HCT116 (cell line): ENCODE measurements around the gene DACH2. TPM values are rescaled to one million over a fixed set of nuclear protein-coding genes. Genes with fewer than 3 reads are reported as not detected.

Experiments used
- ATAC-seq: fragments of 200-7000 bp; cut with Tn5 transposase; 2 replicates; pipeline ENCODE4 v1.9.1; 2020; ENCODE audit warnings: mild to moderate bottlenecking, moderate library complexity
- BruUV-seq: library from RNA; stranded (reverse); fragments of 400-500 nt; replicated peaks from 2 replicates; lab custom pipeline; 2021; lab: Mats Ljungman, UMichigan
- CTCF ChIA-PET: fragments of 300-600 bp; sonication (Branson Sonifier 250); formaldehyde crosslinking; loops from one replicate; lab custom pipeline; 2021; ENCODE audit warnings: antibody characterized with exemption; lab: Charles Lee
- POLR2A ChIA-PET: fragments of 300-600, 350-600 bp; sonication (Branson Sonifier 250); formaldehyde crosslinking; loops from one replicate; lab custom pipeline; 2021; ENCODE audit warnings: antibody characterized with exemption; lab: Charles Lee
- RAD21 ChIA-PET, 2 experiments: fragments of 300-600 bp; sonication (Branson Sonifier 250); formaldehyde crosslinking; loops; one replicate each; lab custom pipeline; 2023; ENCODE audit warnings: low total read pairs in 2 of 2; ENCODE audit not compliant: uncharacterized antibody in 2 of 2, unreplicated experiment in 2 of 2, low non-redundant PET in 1 of 2; lab: Charles Lee
- DNase-seq: peaks from one replicate; pipeline ENCODE4 v3.0.0-alpha.2; 2010; ENCODE audit warnings: low read depth, low spot score
- H2AFZ ChIP-seq: fragments of 200-600 bp; shearing (Covaris generic), sonication (generic); 2 replicates; pipeline ENCODE4 v1.6.1; 2017; ENCODE audit warnings: low read depth, mixed run types, mixed read lengths, antibody characterized with exemption, low read length; ENCODE audit not compliant: poor library complexity, severe bottlenecking
- H3K27ac ChIP-seq: 2 replicates; pipeline ENCODE4 v1.5.1; 2012; ENCODE audit warnings: low read depth, low read length
- H3K27me3 ChIP-seq: fragments of 200-600 bp; sonication (generic); 2 replicates; pipeline ENCODE4 v1.6.1; 2016; ENCODE audit warnings: mixed run types, low read length, mixed read lengths; ENCODE audit not compliant: insufficient read depth
- H3K36me3 ChIP-seq, 2 experiments: fragments of 200-500 bp in 1 of 2; fragments of 200-600 bp in 1 of 2; sonication (Bioruptor generic) in 1 of 2; sonication (generic) in 1 of 2; 2 replicates each; pipeline versions ENCODE4 v1.5.1 to v1.6.1; 2014 to 2016; ENCODE audit warnings: low read length in 2 of 2, inconsistent platforms in 1 of 2, mixed read lengths in 1 of 2, mixed run types in 1 of 2; ENCODE audit not compliant: insufficient read depth in 2 of 2, control insufficient read depth in 1 of 2
- H3K4me1 ChIP-seq, 2 experiments: fragments of 200-600 bp in 1 of 2; sonication (generic) in 1 of 2; 2 replicates each; pipeline versions ENCODE4 v1.5.1 to v1.6.1; 2012 to 2017; ENCODE audit warnings: low read length in 2 of 2, inconsistent platforms in 1 of 2, mild to moderate bottlenecking in 1 of 2, mixed read lengths in 1 of 2, mixed run types in 1 of 2, moderate library complexity in 1 of 2; ENCODE audit not compliant: insufficient read depth in 2 of 2, control insufficient read depth in 1 of 2
- H3K4me2 ChIP-seq: fragments of 200-600 bp; sonication (generic); 2 replicates; pipeline ENCODE4 v1.6.1; 2017; ENCODE audit warnings: mixed run types, low read length, mixed read lengths
- H3K4me3 ChIP-seq, 2 experiments: fragments of 200-600 bp in 1 of 2; sonication (generic) in 1 of 2; replicated peaks in 1 of 2; 2 replicates each; pipeline ENCODE4 v1.5.1; 2011 to 2016; ENCODE audit warnings: low read length in 2 of 2, control low read depth in 1 of 2, low read depth in 1 of 2, mild to moderate bottlenecking in 1 of 2, mixed read lengths in 1 of 2, mixed run types in 1 of 2
- H3K79me2 ChIP-seq: fragments of 200-600 bp; sonication (generic); 2 replicates; pipeline ENCODE4 v1.6.1; 2017; ENCODE audit warnings: mild to moderate bottlenecking, mixed run types, low read length, moderate library complexity, mixed read lengths; ENCODE audit not compliant: insufficient read depth
- H3K9ac ChIP-seq: fragments of 200-600 bp; sonication (generic); 2 replicates; pipeline ENCODE4 v1.6.1; 2016; ENCODE audit warnings: low read length, mixed read lengths
- H3K9me2 ChIP-seq: fragments of 200-600 bp; sonication (generic), shearing (Covaris generic); 2 replicates; pipeline ENCODE4 v1.6.1; 2017; ENCODE audit warnings: mixed run types, mild to moderate bottlenecking, moderate library complexity; ENCODE audit not compliant: insufficient read depth
- H3K9me3 ChIP-seq, 2 experiments: fragments of 200-500 bp in 1 of 2; fragments of 200-600 bp in 1 of 2; sonication (Bioruptor generic) in 1 of 2; sonication (generic) in 1 of 2; 2 replicates each; pipeline ENCODE4 v1.6.1; 2014 to 2017; ENCODE audit warnings: low read length in 2 of 2, mixed read lengths in 2 of 2, inconsistent platforms in 1 of 2, low read depth in 1 of 2, mild to moderate bottlenecking in 1 of 2, mixed run types in 1 of 2, moderate library complexity in 1 of 2; ENCODE audit not compliant: control insufficient read depth in 1 of 2, insufficient read depth in 1 of 2
- H4K20me1 ChIP-seq: fragments of 200-600 bp; sonication (generic), shearing (Covaris generic); 2 replicates; pipeline ENCODE4 v1.6.1; 2017; ENCODE audit warnings: mixed run types, mild to moderate bottlenecking, moderate library complexity; ENCODE audit not compliant: insufficient read depth
- CBX3 ChIP-seq: IDR thresholded peaks from 2 replicates; pipeline ENCODE4 v1.6.1; 2012; ENCODE audit warnings: low read depth
- CEBPB ChIP-seq: IDR thresholded peaks from 2 replicates; pipeline ENCODE4 v1.6.1; 2012; ENCODE audit warnings: low read depth
- EZH2 ChIP-seq: fragments of 200-600 bp; sonication (generic); IDR thresholded peaks from 2 replicates; pipeline ENCODE4 v1.6.1; 2017; ENCODE audit warnings: antibody characterized with exemption, mixed run types
- EZH2phosphoT487 ChIP-seq: fragments of 200-600 bp; IDR thresholded peaks from 2 replicates; pipeline ENCODE4 v1.6.1; 2018; ENCODE audit warnings: antibody characterized with exemption, borderline replicate concordance
- FOSL1 ChIP-seq: IDR thresholded peaks from 2 replicates; pipeline ENCODE4 v1.6.1; 2012; ENCODE audit warnings: low read depth
- JUND ChIP-seq: IDR thresholded peaks from 2 replicates; pipeline ENCODE4 v1.6.1; 2012
- POLR2A ChIP-seq: IDR thresholded peaks from 2 replicates; pipeline ENCODE4 v1.7.0; 2011; ENCODE audit warnings: borderline replicate concordance; ENCODE audit not compliant: insufficient read depth, insufficient read length; ENCODE audit errors: extremely low read depth
- POLR2AphosphoS5 ChIP-seq: IDR thresholded peaks from 2 replicates; pipeline ENCODE4 v1.6.1; 2011; ENCODE audit warnings: mild to moderate bottlenecking, low read depth, low read length, moderate library complexity
- RAD21 ChIP-seq: IDR thresholded peaks from 2 replicates; pipeline ENCODE4 v1.6.1; 2012; ENCODE audit warnings: low read depth, mild to moderate bottlenecking
- REST ChIP-seq: IDR thresholded peaks from 2 replicates; pipeline ENCODE4 v1.6.1; 2012; ENCODE audit warnings: low read depth
- SIN3A ChIP-seq: IDR thresholded peaks from 2 replicates; pipeline ENCODE4 v1.6.1; 2012; ENCODE audit warnings: low read depth
- SP1 ChIP-seq: IDR thresholded peaks from 2 replicates; pipeline ENCODE4 v1.6.1; 2012; ENCODE audit warnings: low read depth
- TCF7L2 ChIP-seq: IDR thresholded peaks from 2 replicates; pipeline ENCODE4 v1.7.0; 2011; ENCODE audit warnings: borderline replicate concordance, inconsistent platforms; ENCODE audit not compliant: insufficient read depth, insufficient read length; ENCODE audit errors: extremely low read depth
- YY1 ChIP-seq: IDR thresholded peaks from 2 replicates; pipeline ENCODE4 v1.6.1; 2011; ENCODE audit warnings: low read length, low read depth, moderate library complexity, mild to moderate bottlenecking; ENCODE audit not compliant: insufficient replicate concordance; ENCODE audit errors: extremely low read depth
- ZNF274 ChIP-seq: fragments of 200-500 bp; sonication (Bioruptor generic); IDR thresholded peaks from 2 replicates; pipeline ENCODE4 v1.6.1; 2014; ENCODE audit warnings: mild to moderate bottlenecking, low read depth, low read length, inconsistent platforms
- intact Hi-C: fragments of 100-400 bp; cut with micrococcal nuclease; formaldehyde crosslinking; loops from 2 replicates; pipeline ENCODE4 v1.10.0; 2022
- total RNA-seq: library from RNA; stranded (reverse); gene quantifications from one replicate; pipeline ENCODE4 v1.2.1, GENCODE V29; 2021; ENCODE audit not compliant: unreplicated experiment
- TF ChIP-seq, protein P1 (sequence below), 3 experiments: fragments of 200-600 bp in 1 of 3; sonication (generic) in 1 of 3; IDR thresholded peaks in 2 of 3; conservative IDR thresholded peaks in 1 of 3; 2 replicates each; pipeline ENCODE4 v1.5.1; 2012 to 2017; ENCODE audit warnings: low read depth in 2 of 3, low read length in 2 of 3, antibody characterized with exemption in 1 of 3, borderline replicate concordance in 1 of 3, control low read depth in 1 of 3, mild to moderate bottlenecking in 1 of 3, mixed read lengths in 1 of 3, mixed run types in 1 of 3, moderate library complexity in 1 of 3; ENCODE audit not compliant: insufficient read depth in 1 of 3

Gene DACH2
- total RNA-seq, 1 experiment from 2014 or later: not detected

GRCh38 chrX:86141786-86142185 lies 6.5 kb upstream of the DACH2 start:
- no TSS peak for BruUV-seq
- Histone ChIP-seq H3K4me2 (no peak overlapping the region), H2AFZ (no peak overlapping the region), H3K9me2 (no peaks in the 10 kb centered on the region), H3K79me2 (no peaks in the 10 kb centered on the region), H3K4me1 (no peaks in the 10 kb centered on the region), H3K4me3 (no peak overlapping the region), H3K36me3 (no peaks in the 10 kb centered on the region), H3K9ac (no peak overlapping the region), H3K27ac (no peak overlapping the region), H3K27me3 (no peaks in the 10 kb centered on the region), H3K9me3 (no peaks in the 10 kb centered on the region), H4K20me1 (no peaks in the 10 kb centered on the region)
- ChIA-PET POLR2A (no interaction called here), RAD21 (no interaction called here), CTCF (no interaction called here)
- TF ChIP-seq EZH2: no peak
- no peak for TF ChIP-seq CEBPB
- TF ChIP-seq SIN3A: no peak
- TF ChIP-seq RAD21: no peak
- TF ChIP-seq FOSL1: no peak
- TF ChIP-seq REST: no peak
- no peak for TF ChIP-seq POLR2AphosphoS5
- TF ChIP-seq SP1: no peak
- no peak for TF ChIP-seq YY1
- TF ChIP-seq ZNF274: no peak
- no peak for TF ChIP-seq POLR2A
- TF ChIP-seq TCF7L2: no peak
- TF ChIP-seq, protein P1, sequence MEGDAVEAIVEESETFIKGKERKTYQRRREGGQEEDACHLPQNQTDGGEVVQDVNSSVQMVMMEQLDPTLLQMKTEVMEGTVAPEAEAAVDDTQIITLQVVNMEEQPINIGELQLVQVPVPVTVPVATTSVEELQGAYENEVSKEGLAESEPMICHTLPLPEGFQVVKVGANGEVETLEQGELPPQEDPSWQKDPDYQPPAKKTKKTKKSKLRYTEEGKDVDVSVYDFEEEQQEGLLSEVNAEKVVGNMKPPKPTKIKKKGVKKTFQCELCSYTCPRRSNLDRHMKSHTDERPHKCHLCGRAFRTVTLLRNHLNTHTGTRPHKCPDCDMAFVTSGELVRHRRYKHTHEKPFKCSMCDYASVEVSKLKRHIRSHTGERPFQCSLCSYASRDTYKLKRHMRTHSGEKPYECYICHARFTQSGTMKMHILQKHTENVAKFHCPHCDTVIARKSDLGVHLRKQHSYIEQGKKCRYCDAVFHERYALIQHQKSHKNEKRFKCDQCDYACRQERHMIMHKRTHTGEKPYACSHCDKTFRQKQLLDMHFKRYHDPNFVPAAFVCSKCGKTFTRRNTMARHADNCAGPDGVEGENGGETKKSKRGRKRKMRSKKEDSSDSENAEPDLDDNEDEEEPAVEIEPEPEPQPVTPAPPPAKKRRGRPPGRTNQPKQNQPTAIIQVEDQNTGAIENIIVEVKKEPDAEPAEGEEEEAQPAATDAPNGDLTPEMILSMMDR (IDR thresholded peaks at IDR 0.05 in 2 of 3, conservative IDR thresholded peaks at IDR 0.05 in 1 of 3; ENCODE audit: borderline replicate concordance in 1 of 3, insufficient read depth in 1 of 3, low read depth in 2 of 3, low read length in 2 of 3): no peak
- TF ChIP-seq JUND: no peak
- no peak for TF ChIP-seq CBX3
- no peak for TF ChIP-seq EZH2phosphoT487
- DNase-seq: no peak
- intact Hi-C loops: no loop called here
- no peak for ATAC-seq
